ENCODE measurements around the gene PRAMEF8. TPM values are rescaled to one million over a fixed set of nuclear protein-coding genes. Genes with fewer than 3 reads are reported as not detected.
"Not testable (repeated sequence)": the region's sequence is repeated elsewhere in the genome, so short reads cannot be mapped to it uniquely, and the experiment has no call there.

Gene PRAMEF8
- total RNA-seq, 6 experiments from 2014 or later = not detected

- H3K9me3 Mint-ChIP-seq = peaks cover 54% of the 10 kb centered on the region
- not testable (repeated sequence) for H3K4me1 Mint-ChIP-seq (ENCODE audit: low read depth); H3K27me3 Mint-ChIP-seq (ENCODE audit: insufficient read depth); H3K4me3 Mint-ChIP-seq; H3K36me3 Mint-ChIP-seq (ENCODE audit: low read depth); DNase-seq; H3K27ac Mint-ChIP-seq
These were observed 38.9 kb downstream of the PRAMEF8 start for GRCh38 chr1:13245841-13246553.

GRCh38 chr1:13243536-13244263 lies 41.2 kb downstream of the PRAMEF8 start:
- H3K27me3 Mint-ChIP-seq (ENCODE audit: insufficient read depth); DNase-seq; H3K27ac Mint-ChIP-seq; H3K36me3 Mint-ChIP-seq (ENCODE audit: low read depth); H3K4me1 Mint-ChIP-seq (ENCODE audit: low read depth); H3K4me3 Mint-ChIP-seq: not testable (repeated sequence)
- H3K9me3 Mint-ChIP-seq = peaks cover 63% of the 10 kb centered on the region

GRCh38 chr1:13239633-13240032 lies 45.3 kb downstream of the PRAMEF8 start:
- not testable (repeated sequence) for H3K36me3 Mint-ChIP-seq (ENCODE audit: low read depth); H3K27me3 Mint-ChIP-seq (ENCODE audit: insufficient read depth); H3K4me3 Mint-ChIP-seq; DNase-seq; H3K27ac Mint-ChIP-seq; H3K4me1 Mint-ChIP-seq (ENCODE audit: low read depth)
- H3K9me3 Mint-ChIP-seq = peaks cover 60% of the 10 kb centered on the region

GRCh38 chr1:13237572-13237971 lies 47.4 kb downstream of the PRAMEF8 start:
- not testable (repeated sequence) for DNase-seq; H3K36me3 Mint-ChIP-seq (ENCODE audit: low read depth); H3K4me3 Mint-ChIP-seq; H3K27me3 Mint-ChIP-seq (ENCODE audit: insufficient read depth); H3K4me1 Mint-ChIP-seq (ENCODE audit: low read depth); H3K27ac Mint-ChIP-seq
- H3K9me3 Mint-ChIP-seq = peaks cover 64% of the 10 kb centered on the region

- not testable (repeated sequence) for H3K4me3 Mint-ChIP-seq; H3K27ac Mint-ChIP-seq; H3K27me3 Mint-ChIP-seq (ENCODE audit: insufficient read depth); H3K4me1 Mint-ChIP-seq (ENCODE audit: low read depth); DNase-seq; H3K36me3 Mint-ChIP-seq (ENCODE audit: low read depth)
- H3K9me3 Mint-ChIP-seq = peaks cover 71% of the 10 kb centered on the region
These were observed 50.9 kb downstream of the PRAMEF8 start for GRCh38 chr1:13234057-13234456.

GRCh38 chr1:13232056-13232455 lies 52.9 kb downstream of the PRAMEF8 start:
- not testable (repeated sequence) for H3K36me3 Mint-ChIP-seq (ENCODE audit: low read depth); H3K4me3 Mint-ChIP-seq; DNase-seq; H3K4me1 Mint-ChIP-seq (ENCODE audit: low read depth); H3K27me3 Mint-ChIP-seq (ENCODE audit: insufficient read depth); H3K27ac Mint-ChIP-seq
- peaks cover 70% of the 10 kb centered on the region for H3K9me3 Mint-ChIP-seq

Other genes starting within 250 kb of the PRAMEF8 start
- not detected for gene PRAMEF27, start 228.6 kb downstream of the PRAMEF8 start, total RNA-seq (2021; fragmentation: NEBNext Ultra II Directional; extraction: Animal tissue kit (Norgen Biotek cat#: 25700))
- gene HNRNPCL3, start 224.4 kb downstream of the PRAMEF8 start, total RNA-seq (2021; fragmentation: NEBNext Ultra II Directional; extraction: Animal tissue kit (Norgen Biotek cat#: 25700)) = not detected
- not detected for gene PRAMEF25, start 214.4 kb downstream of the PRAMEF8 start, total RNA-seq (2021; fragmentation: NEBNext Ultra II Directional; extraction: Animal tissue kit (Norgen Biotek cat#: 25700))
- gene HNRNPCL2, start 168.3 kb downstream of the PRAMEF8 start, total RNA-seq (2021; fragmentation: NEBNext Ultra II Directional; extraction: Animal tissue kit (Norgen Biotek cat#: 25700)) = not detected
- not detected for gene PRAMEF26, start 129.1 kb downstream of the PRAMEF8 start, total RNA-seq (2021; fragmentation: NEBNext Ultra II Directional; extraction: Animal tissue kit (Norgen Biotek cat#: 25700))
- not detected for gene HNRNPCL4, start 119.5 kb downstream of the PRAMEF8 start, total RNA-seq (2021; fragmentation: NEBNext Ultra II Directional; extraction: Animal tissue kit (Norgen Biotek cat#: 25700))
- not detected for gene PRAMEF9, start 113.3 kb downstream of the PRAMEF8 start, total RNA-seq (2021; fragmentation: NEBNext Ultra II Directional; extraction: Animal tissue kit (Norgen Biotek cat#: 25700))
- not detected for gene PRAMEF13, start 83.7 kb downstream of the PRAMEF8 start, total RNA-seq (2021; fragmentation: NEBNext Ultra II Directional; extraction: Animal tissue kit (Norgen Biotek cat#: 25700))
- gene PRAMEF18, start 59.0 kb downstream of the PRAMEF8 start, total RNA-seq (2021; fragmentation: NEBNext Ultra II Directional; extraction: Animal tissue kit (Norgen Biotek cat#: 25700)) = not detected
- gene PRAMEF5, start 30.9 kb downstream of the PRAMEF8 start, total RNA-seq (2021; fragmentation: NEBNext Ultra II Directional; extraction: Animal tissue kit (Norgen Biotek cat#: 25700)) = not detected
- gene PRAMEF33, start 18.4 kb upstream of the PRAMEF8 start, total RNA-seq (2021; fragmentation: NEBNext Ultra II Directional; extraction: Animal tissue kit (Norgen Biotek cat#: 25700)) = not detected
- not detected for gene PRAMEF15, start 30.4 kb upstream of the PRAMEF8 start, total RNA-seq (2021; fragmentation: NEBNext Ultra II Directional; extraction: Animal tissue kit (Norgen Biotek cat#: 25700))
- not detected for gene PRAMEF14, start 62.0 kb upstream of the PRAMEF8 start, total RNA-seq (2021; fragmentation: NEBNext Ultra II Directional; extraction: Animal tissue kit (Norgen Biotek cat#: 25700))
- not detected for gene PRAMEF19, start 86.8 kb upstream of the PRAMEF8 start, total RNA-seq (2021; fragmentation: NEBNext Ultra II Directional; extraction: Animal tissue kit (Norgen Biotek cat#: 25700))
- gene PRAMEF17, start 104.5 kb upstream of the PRAMEF8 start, total RNA-seq (2021; fragmentation: NEBNext Ultra II Directional; extraction: Animal tissue kit (Norgen Biotek cat#: 25700)) = not detected
- not detected for gene PRAMEF20, start 125.3 kb upstream of the PRAMEF8 start, total RNA-seq (2021; fragmentation: NEBNext Ultra II Directional; extraction: Animal tissue kit (Norgen Biotek cat#: 25700))
- not detected for gene LRRC38, start 228.9 kb upstream of the PRAMEF8 start, total RNA-seq (2021; fragmentation: NEBNext Ultra II Directional; extraction: Animal tissue kit (Norgen Biotek cat#: 25700))